Skeletal muscle satellite cell (primary cell): ENCODE measurements around the gene AIFM3.
A peak's percentile ranks its signal among the peaks of the same experiment; 100 is the strongest.

Experiments
- H3K27me3 ChIP-seq: 2 replicates; pipeline ENCODE4 v1.7.0; 2013; ENCODE audit warnings: low read length; ENCODE audit not compliant: control insufficient read depth, insufficient read depth
- H3K36me3 ChIP-seq: 2 replicates; pipeline ENCODE4 v1.7.0; 2013; ENCODE audit warnings: mild to moderate bottlenecking, control low read depth, low read length; ENCODE audit not compliant: insufficient read depth
- H3K4me1 ChIP-seq: 2 replicates; pipeline ENCODE4 v1.7.0; 2013; ENCODE audit warnings: low read length; ENCODE audit not compliant: control insufficient read depth, insufficient read depth
- H3K4me2 ChIP-seq: 2 replicates; pipeline ENCODE4 v1.7.0; 2013; ENCODE audit warnings: mild to moderate bottlenecking, low read length
- H3K4me3 ChIP-seq: 2 replicates; pipeline ENCODE4 v1.7.0; 2013; ENCODE audit warnings: low read length
- H3K9ac ChIP-seq: 2 replicates; pipeline ENCODE4 v1.7.0; 2013; ENCODE audit warnings: mild to moderate bottlenecking, low read depth, low read length, moderate library complexity
- H3K9me3 ChIP-seq: replicated peaks from 2 replicates; pipeline ENCODE4 v1.7.0; 2013; ENCODE audit warnings: mild to moderate bottlenecking, control low read depth, low read length

The AIFM3 gene

DNA sequence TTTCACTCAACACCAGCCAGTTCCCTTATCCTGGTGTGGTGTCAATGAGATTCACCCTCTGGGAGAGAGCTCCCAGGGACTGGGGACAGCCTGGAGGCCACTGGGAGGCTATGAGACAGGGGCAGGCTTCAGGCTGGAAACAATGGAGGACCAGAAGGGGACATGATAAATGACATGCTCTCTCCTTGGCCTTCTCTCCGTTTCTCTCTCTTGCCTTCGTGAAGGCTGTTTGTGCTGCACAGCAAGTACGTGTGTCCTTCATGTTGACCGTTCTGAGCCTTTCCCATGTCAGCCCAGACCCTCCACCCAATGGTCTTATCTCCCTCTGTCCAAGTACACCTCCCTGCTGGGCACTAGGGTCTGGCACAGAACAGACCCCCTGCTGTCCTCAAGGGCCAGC, 13.5 kb downstream of the AIFM3 start:
- no peak overlapping the region for H3K4me3 ChIP-seq
- H3K36me3 ChIP-seq, result peaks cover 12% of the 10 kb centered on the region
- H3K27me3 ChIP-seq, result no peaks in the 10 kb centered on the region
- peaks cover 26% of the 10 kb centered on the region for H3K4me1 ChIP-seq
- H3K9me3 ChIP-seq, result peaks cover 8% of the 10 kb centered on the region
- H3K4me2 ChIP-seq, result no peak overlapping the region
- no peak overlapping the region for H3K9ac ChIP-seq

DNA sequence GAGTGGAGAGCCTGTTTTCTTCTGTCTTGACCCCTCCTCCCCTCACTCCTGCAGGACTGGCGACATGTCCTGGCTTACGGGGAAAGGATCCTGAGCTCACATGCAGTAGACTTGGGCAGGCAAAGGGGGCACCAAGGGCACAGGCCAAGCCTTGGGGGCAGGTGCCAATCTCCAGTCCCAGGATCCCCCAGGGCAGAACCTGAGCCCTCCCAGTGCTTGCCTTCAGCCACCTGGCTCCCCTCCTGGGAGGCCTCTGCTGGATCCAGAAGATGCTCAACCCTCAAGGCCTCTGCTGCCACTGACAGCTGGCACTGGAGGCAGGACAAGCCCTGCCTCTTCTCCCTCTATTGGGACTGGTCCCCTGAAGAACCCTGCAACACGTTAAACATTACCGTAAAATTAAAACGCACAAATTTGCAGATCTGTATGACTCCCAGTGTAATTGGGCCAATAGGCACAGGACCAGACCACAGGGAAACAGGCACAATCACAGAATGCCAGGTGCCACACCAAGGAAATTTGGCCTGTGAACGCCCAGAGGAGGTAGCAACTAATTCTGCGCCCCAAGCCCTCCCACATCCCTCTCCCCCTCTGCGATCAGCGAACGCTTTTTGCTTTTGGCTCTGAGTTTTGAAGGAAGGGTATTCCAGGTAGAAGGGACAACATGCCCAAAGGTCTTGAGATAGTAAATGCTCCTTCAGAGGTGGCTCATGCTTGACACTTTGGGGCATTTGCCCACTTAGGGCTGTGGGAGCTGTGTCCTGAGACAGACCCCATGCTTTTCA, 14.1 kb downstream of the AIFM3 start:
- peak overlapping the region; percentile 92 for H3K4me2 ChIP-seq
- H3K9ac ChIP-seq, result peak overlapping the region; percentile 91
- H3K4me3 ChIP-seq, result peak overlapping the region; percentile 96
- H3K9me3 ChIP-seq, result peaks cover 8% of the 10 kb centered on the region
- peaks cover 17% of the 10 kb centered on the region for H3K36me3 ChIP-seq
- no peaks in the 10 kb centered on the region for H3K27me3 ChIP-seq
- peaks cover 26% of the 10 kb centered on the region for H3K4me1 ChIP-seq

DNA sequence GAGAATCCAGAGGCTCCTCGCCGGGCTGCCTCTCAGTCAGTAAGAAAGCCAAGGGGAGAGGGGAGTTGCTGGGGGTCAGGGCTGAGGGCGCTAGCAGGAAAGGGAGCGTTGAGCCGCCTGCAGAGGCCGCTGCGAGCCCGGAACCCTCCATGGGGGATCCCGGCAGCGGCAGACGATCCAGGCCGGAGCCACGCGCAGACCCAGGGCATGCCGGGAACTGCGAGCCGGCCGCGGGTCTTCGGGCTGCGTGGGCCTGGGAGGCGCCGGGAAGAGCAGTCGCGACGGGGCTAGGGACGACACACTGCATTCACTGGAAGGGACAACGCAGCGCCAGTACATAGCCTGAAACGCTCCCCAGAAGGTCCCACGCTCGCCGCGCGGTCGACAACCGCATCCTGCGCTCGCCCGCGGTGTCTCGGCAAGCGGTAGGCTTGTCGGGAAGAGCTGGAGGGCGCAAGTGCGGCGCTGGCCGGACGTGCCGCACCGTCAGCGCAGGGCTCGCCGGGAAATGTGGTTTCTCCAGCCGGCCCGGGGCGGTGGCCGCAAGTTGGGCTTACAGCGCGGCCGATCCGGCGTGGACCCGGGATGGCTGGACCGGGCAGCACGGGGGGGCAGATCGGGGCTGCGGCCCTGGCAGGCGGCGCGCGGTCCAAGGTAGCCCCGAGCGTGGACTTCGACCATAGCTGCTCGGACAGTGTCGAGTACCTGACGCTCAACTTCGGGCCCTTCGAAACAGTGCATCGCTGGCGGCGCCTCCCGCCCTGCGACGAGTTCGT, 14.9 kb downstream of the AIFM3 start, which contains the start of gene LZTR1:
LZTR1 (plus strand) TSS at position 511 of the 776 bp plus-strand sequence; CDS start at position 586, 75 bp downstream.
- Histone ChIP-seq H3K4me1 (peaks cover 26% of the 10 kb centered on the region), H3K9me3 (peaks cover 8% of the 10 kb centered on the region), H3K4me3 (peak within 1 kb of the TSS; percentile 96)

DNA sequence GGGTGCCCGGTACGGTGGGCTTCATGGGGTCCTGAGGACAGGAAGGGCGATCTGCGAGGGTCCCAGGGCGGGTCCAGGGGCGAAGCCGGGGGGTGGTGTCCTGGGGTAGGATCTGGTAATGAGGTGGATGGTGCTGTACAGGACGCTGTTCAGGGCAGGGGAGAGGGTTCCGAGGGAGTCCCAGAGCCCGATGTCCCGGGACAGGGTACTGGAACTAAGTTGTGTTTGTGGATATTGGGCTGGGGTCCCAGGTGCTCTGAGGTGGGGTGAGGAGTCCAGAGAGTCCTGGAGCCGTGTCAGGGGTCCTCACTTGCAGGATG, 15.5 kb downstream of the AIFM3 start:
- Histone ChIP-seq H3K4me2 (peak overlapping the region; percentile 92), H3K4me3 (peak overlapping the region; percentile 96), H3K9me3 (peaks cover 8% of the 10 kb centered on the region), H3K4me1 (peaks cover 26% of the 10 kb centered on the region), H3K36me3 (peaks cover 20% of the 10 kb centered on the region), H3K9ac (peak overlapping the region; percentile 91), H3K27me3 (no peaks in the 10 kb centered on the region)

More for the DNA sequence above, 14.9 kb downstream of the AIFM3 start, which contains the start of gene LZTR1:
- Histone ChIP-seq H3K9ac (peak within 1 kb of the TSS; percentile 91), H3K27me3 (no peaks in the 10 kb centered on the region), H3K4me2 (peak within 1 kb of the TSS; percentile 92), H3K36me3 (peaks cover 17% of the 10 kb centered on the region)

DNA sequence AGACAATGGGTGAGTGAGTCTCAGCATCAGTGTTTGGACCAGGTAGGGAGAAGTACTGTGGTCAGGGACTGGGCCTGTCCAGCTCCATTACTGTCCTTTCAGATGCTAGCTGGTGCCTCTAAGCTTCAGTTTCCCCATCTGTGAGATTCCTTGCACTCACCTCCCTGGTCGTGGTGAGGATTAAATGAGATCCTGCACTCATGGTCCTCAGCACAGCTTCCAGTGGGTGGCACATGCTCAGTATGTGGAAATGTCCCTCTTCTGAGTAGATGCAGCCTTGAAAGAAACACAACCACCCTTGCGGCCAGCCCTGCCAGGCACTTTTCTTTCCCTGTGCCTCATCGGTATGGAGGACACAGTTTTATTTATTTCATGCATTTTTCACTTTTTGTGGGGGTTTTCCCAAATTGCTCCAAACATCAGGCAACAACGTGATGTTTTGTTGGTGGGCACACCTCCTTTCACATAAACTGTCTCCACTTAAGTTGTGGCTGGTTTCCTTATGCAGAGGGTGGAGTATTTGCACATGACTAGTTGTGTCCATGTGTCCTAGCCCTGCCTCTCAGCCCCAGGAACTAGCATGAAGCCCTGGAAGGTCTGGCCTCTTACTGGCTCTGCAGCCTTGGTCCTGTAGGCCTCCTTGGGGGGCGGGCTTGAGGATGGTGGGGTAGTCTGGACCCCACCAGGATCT, 16.2 kb downstream of the AIFM3 start:
- Histone ChIP-seq H3K9ac (peak overlapping the region; percentile 91), H3K27me3 (no peaks in the 10 kb centered on the region), H3K36me3 (peaks cover 27% of the 10 kb centered on the region), H3K9me3 (peaks cover 8% of the 10 kb centered on the region), H3K4me2 (peak overlapping the region; percentile 92), H3K4me3 (peak overlapping the region; percentile 96), H3K4me1 (peaks cover 26% of the 10 kb centered on the region)

DNA sequence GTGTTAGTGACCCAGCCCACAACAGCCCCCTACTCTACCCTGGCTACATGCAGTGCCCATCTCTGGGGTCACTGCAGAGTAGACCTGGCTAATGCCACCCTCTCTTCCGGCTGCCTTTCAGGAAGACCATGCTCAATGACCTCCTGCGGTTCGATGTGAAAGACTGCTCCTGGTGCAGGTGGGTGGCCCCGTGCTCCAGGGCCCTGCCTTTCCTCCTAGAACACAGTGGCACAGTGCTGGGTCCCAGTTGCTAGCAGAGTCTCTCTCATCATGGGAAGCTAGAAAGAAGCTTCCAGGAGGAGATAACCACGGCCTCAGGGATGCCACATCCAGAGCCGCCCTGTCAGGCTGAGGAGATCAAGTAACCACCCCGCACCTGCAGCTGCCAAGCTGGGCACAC, 18.7 kb downstream of the AIFM3 start:
- peaks cover 18% of the 10 kb centered on the region for H3K4me1 ChIP-seq
- no peak overlapping the region for H3K4me3 ChIP-seq
- no peak overlapping the region for H3K9ac ChIP-seq
- H3K36me3 ChIP-seq, result peaks cover 41% of the 10 kb centered on the region
- no peak overlapping the region for H3K4me2 ChIP-seq
- H3K9me3 ChIP-seq, result no peaks in the 10 kb centered on the region
- H3K27me3 ChIP-seq, result no peaks in the 10 kb centered on the region

DNA sequence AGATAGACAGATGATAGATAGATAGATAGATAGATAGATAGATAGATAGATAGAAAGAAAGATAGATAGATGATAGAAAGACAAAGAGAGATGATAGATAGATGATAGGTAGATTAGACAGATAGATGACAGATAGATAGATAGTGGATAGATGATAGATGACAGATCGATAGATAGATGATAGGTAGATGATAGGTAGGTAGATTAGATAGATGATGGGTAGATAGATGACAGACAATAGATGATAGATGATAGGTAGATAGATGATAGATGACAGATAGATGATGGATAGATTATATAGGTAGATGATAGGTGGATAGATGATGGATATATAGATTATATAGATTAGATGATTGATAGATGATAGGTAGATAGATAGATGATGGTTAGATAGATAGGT, 19.3 kb downstream of the AIFM3 start:
- Histone ChIP-seq H3K9ac (no peak overlapping the region), H3K36me3 (peaks cover 45% of the 10 kb centered on the region), H3K4me2 (no peak overlapping the region)

DNA sequence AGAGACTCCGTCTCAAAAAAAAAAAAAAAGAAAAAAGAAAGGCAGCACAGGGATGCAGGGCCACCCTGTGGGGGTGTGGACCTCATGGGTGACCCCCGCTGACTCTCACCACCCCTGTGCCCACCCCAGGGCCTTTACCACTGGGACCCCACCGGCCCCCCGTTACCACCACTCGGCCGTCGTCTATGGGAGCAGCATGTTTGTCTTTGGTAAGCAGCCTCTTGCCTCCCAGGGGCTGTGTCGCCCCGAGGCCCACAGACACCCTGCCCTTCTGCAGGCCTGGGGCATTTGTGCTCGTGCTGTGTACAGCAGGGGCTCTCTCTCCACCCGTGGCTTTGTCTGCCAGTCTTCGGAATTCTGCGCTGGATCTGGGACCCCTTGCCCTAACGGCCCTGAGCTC, 20.3 kb downstream of the AIFM3 start:
- Histone ChIP-seq H3K27me3 (no peaks in the 10 kb centered on the region), H3K36me3 (peaks cover 55% of the 10 kb centered on the region), H3K4me2 (no peak overlapping the region), H3K4me1 (peaks cover 10% of the 10 kb centered on the region), H3K4me3 (no peak overlapping the region), H3K9me3 (no peaks in the 10 kb centered on the region), H3K9ac (no peak overlapping the region)

More for the DNA sequence above, 19.3 kb downstream of the AIFM3 start:
- no peaks in the 10 kb centered on the region for H3K9me3 ChIP-seq
- peaks cover 13% of the 10 kb centered on the region for H3K4me1 ChIP-seq
- no peaks in the 10 kb centered on the region for H3K27me3 ChIP-seq
- no peak overlapping the region for H3K4me3 ChIP-seq

DNA sequence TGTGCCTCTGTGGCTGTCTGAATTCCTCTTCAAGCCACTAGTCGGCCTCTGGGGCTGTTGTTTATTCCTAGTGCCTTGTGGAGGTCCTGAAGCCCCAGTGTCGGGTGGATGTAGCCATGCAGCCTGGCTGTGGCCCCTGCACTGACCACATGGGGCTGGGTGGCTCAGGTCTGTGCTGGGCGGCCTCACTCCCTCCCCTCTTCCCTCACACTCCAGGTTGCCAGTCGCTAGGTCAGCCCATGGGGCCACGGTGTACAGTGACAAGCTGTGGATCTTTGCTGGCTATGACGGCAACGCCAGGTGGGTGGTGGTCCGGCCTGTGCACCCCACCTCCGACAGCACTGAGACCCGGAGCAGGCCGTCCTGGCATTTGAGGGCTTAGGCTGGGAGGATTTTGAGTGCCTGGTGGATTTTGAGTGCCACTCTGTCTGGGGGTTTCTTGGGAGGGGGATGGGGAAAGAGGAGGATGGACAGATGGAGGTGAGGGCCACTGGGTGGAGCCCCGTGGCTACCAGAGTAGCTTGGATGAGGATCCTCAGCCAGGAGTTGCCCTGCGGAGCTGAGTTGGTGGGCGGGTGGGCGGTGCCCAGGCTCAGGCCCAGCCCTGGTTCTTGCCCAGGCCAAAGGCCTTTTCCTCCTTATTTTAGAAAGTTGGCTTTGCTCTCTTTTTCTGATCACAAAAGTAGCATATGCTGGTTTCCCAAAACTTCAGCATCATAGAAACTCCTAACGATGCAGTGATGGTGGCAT, 21.7 kb downstream of the AIFM3 start:
- Histone ChIP-seq H3K4me2 (no peak overlapping the region), H3K4me3 (no peak overlapping the region), H3K27me3 (no peaks in the 10 kb centered on the region), H3K9ac (no peak overlapping the region), H3K36me3 (peaks cover 67% of the 10 kb centered on the region), H3K9me3 (no peaks in the 10 kb centered on the region), H3K4me1 (no peaks in the 10 kb centered on the region)

DNA sequence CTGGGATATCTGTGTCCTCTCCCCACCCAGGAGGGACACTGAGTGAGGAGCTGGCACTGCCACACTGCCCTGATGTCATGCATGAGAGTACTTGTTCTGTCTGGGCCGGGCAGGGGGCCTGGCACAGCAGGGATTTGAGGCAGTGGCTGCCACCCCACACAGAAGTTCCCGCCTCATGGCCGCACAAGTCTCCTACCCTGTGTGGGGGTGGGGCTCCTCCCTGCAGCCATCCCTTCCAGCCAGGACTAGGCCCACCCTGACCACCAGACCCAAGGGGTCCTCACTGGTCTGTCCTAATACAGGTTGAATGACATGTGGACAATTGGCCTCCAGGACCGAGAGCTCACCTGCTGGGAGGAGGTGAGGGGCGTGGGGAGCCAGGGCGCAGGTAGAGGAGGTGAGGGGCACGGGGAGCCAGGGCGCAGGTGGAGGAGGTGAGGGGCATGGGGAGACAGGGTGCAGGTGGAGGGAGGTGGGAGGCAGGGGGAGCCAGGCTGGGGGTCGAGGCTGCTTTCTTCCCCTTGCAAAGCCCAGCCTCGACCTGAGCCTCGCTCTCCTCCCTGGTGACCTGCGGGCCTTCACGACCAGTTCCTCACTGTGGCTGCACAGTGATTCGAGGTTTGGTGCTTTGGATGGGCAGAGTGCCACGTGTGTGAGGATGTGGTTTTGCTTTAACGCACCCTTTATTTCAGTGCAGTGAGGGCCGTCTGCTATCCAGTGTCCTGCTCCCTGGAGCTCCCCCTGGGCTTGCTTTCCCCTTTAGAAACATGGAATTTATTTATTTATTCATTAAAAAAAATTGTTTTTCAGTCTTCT, 22.5 kb downstream of the AIFM3 start:
- no peak overlapping the region for H3K4me3 ChIP-seq
- no peaks in the 10 kb centered on the region for H3K4me1 ChIP-seq
- no peaks in the 10 kb centered on the region for H3K27me3 ChIP-seq
- no peaks in the 10 kb centered on the region for H3K9me3 ChIP-seq
- H3K9ac ChIP-seq, result no peak overlapping the region
- peaks cover 63% of the 10 kb centered on the region for H3K36me3 ChIP-seq
- no peak overlapping the region for H3K4me2 ChIP-seq
